Activated CD4-positive, CD25-positive, alpha-beta regulatory T cell (primary cell): ENCODE data around the gene NOS2.
"Not testable (repeated sequence)": the region's sequence is repeated elsewhere in the genome, so short reads cannot be mapped to it uniquely, and the experiment has no call there.

Experiments
- DNase-seq, 4 experiments: peaks; one replicate each; lab custom pipeline; 2025; lab: John Stamatoyannopoulos, UW

The NOS2 gene

GRCh38 chr17:27788919-27789318 lies 11.4 kb downstream of the NOS2 start:
- no peak for DNase-seq

GRCh38 chr17:27783440-27784350 lies 16.6 kb downstream of the NOS2 start:
- no peak for DNase-seq

GRCh38 chr17:27782791-27783206 lies 17.5 kb downstream of the NOS2 start:
- no peak for DNase-seq

- DNase-seq, result no peak
These were observed 19.4 kb downstream of the NOS2 start for GRCh38 chr17:27780828-27781404.

GRCh38 chr17:27780092-27780827 lies 20.1 kb downstream of the NOS2 start:
- no peak for DNase-seq

GRCh38 chr17:27778183-27778582 lies 22.1 kb downstream of the NOS2 start:
- no peak for DNase-seq

GRCh38 chr17:27776882-27777624 lies 23.3 kb downstream of the NOS2 start:
- DNase-seq, result no peak

- DNase-seq, result no peak
These were observed 28.7 kb downstream of the NOS2 start for GRCh38 chr17:27771586-27771985.

- no peak for DNase-seq
These were observed 29.5 kb downstream of the NOS2 start for GRCh38 chr17:27770877-27771276.

GRCh38 chr17:27768858-27769410 lies 31.4 kb downstream of the NOS2 start:
- no peak for DNase-seq

GRCh38 chr17:27766438-27766837 lies 33.9 kb downstream of the NOS2 start:
- DNase-seq, result no peak

GRCh38 chr17:27765353-27765752 lies 35.0 kb downstream of the NOS2 start:
- no peak for DNase-seq

- no peak for DNase-seq
These were observed 35.7 kb downstream of the NOS2 start for GRCh38 chr17:27764589-27764988.

- DNase-seq, result no peak
These were observed 37.6 kb downstream of the NOS2 start for GRCh38 chr17:27762527-27763305.

GRCh38 chr17:27760931-27761330 lies 39.4 kb downstream of the NOS2 start:
- DNase-seq, result not testable (repeated sequence)

- DNase-seq, result peak; percentile 28 to 72 (median 50)
These were observed 40.1 kb downstream of the NOS2 start for GRCh38 chr17:27760069-27760885.

GRCh38 chr17:27759528-27759927 lies 40.8 kb downstream of the NOS2 start:
- DNase-seq, result no peak

GRCh38 chr17:27756467-27757371 lies 43.6 kb downstream of the NOS2 start:
- peak in 3 of 4 experiments; percentile 8 to 36 (median 13) for DNase-seq
